Panc1 (cell line): ENCODE measurements around the gene BAIAP2L2. TPM values are rescaled to one million over a fixed set of nuclear protein-coding genes. Genes with fewer than 3 reads are reported as not detected.

Source experiments
- ATAC-seq: fragments of 200-7000 bp; cut with Tn5 transposase; 2 replicates; pipeline ENCODE4 v1.9.1; 2020; ENCODE audit warnings: mild to moderate bottlenecking, moderate library complexity
- BruUV-seq: library from RNA; stranded (reverse); fragments of 400-500 nt; replicated peaks from 2 replicates; lab custom pipeline; 2021; lab: Mats Ljungman, UMichigan
- CTCF ChIA-PET: fragments of 300-600 bp; sonication (Branson Sonifier 250); formaldehyde crosslinking; loops from one replicate; lab custom pipeline; 2022; ENCODE audit warnings: antibody characterized with exemption; lab: Charles Lee
- POLR2A ChIA-PET: fragments of 300-600 bp; sonication (Branson Sonifier 250); formaldehyde crosslinking; loops from one replicate; lab custom pipeline; 2022; ENCODE audit warnings: antibody characterized with exemption; lab: Charles Lee
- DNase-seq: peaks from one replicate; pipeline ENCODE4 v3.0.0-alpha.2; 2010; ENCODE audit warnings: low read depth, low spot score
- H3K27ac ChIP-seq: 2 replicates; pipeline ENCODE4 v1.5.1; 2011; ENCODE audit warnings: mild to moderate bottlenecking, low read length, inconsistent platforms
- H3K27me3 ChIP-seq: fragments of 200-500 bp; sonication (Bioruptor generic); 2 replicates; pipeline ENCODE4 v1.6.0; 2014; ENCODE audit warnings: low read length, inconsistent platforms; ENCODE audit not compliant: control insufficient read depth, insufficient read depth
- H3K36me3 ChIP-seq: fragments of 200-500 bp; sonication (Bioruptor generic); 2 replicates; pipeline ENCODE4 v1.5.1; 2014; ENCODE audit warnings: inconsistent platforms, mild to moderate bottlenecking, low read length, moderate library complexity; ENCODE audit not compliant: control insufficient read depth, insufficient read depth
- H3K4me1 ChIP-seq: 2 replicates; pipeline ENCODE4 v1.5.1; 2011; ENCODE audit warnings: inconsistent platforms, mild to moderate bottlenecking, low read length, moderate library complexity; ENCODE audit not compliant: control insufficient read depth, insufficient read depth
- H3K4me3 ChIP-seq, 2 experiments: 2 replicates each; pipeline ENCODE4 v1.5.1; 2011 to 2012; ENCODE audit warnings: low read depth in 2 of 2, low read length in 2 of 2, mild to moderate bottlenecking in 2 of 2, inconsistent platforms in 1 of 2, moderate library complexity in 1 of 2
- H3K9me3 ChIP-seq: fragments of 200-500 bp; sonication (Bioruptor generic); 2 replicates; pipeline ENCODE4 v1.5.1; 2014; ENCODE audit warnings: low read depth, mild to moderate bottlenecking, inconsistent platforms, low read length, moderate library complexity; ENCODE audit not compliant: control insufficient read depth, insufficient read depth
- POLR2AphosphoS5 ChIP-seq: IDR thresholded peaks from 2 replicates; pipeline ENCODE4 v1.6.1; 2012; ENCODE audit warnings: mild to moderate bottlenecking, low read depth, low read length, moderate library complexity
- SIN3A ChIP-seq: IDR thresholded peaks from 2 replicates; pipeline ENCODE4 v1.6.1; 2012; ENCODE audit warnings: low read depth, mild to moderate bottlenecking, low read length, moderate library complexity, borderline replicate concordance; ENCODE audit not compliant: insufficient read depth
- TCF7L2 ChIP-seq: IDR thresholded peaks from 2 replicates; pipeline ENCODE4 v1.6.1; 2011; ENCODE audit warnings: mild to moderate bottlenecking, low read depth, low read length, inconsistent platforms
- in situ Hi-C: cut with HindIII; loops from 2 replicates; pipeline ENCODE4 v1.10.0; 2016; ENCODE audit warnings: low sequenced_read_pairs, low pct_unique_long_range_greater_than_20kb
- intact Hi-C: fragments of 100-400 bp; cut with micrococcal nuclease; formaldehyde crosslinking; loops from one replicate; pipeline ENCODE4 v1.10.0; 2022; ENCODE audit not compliant: unreplicated experiment
- total RNA-seq: library from RNA; stranded (reverse); gene quantifications from one replicate; pipeline ENCODE4 v1.2.1, GENCODE V29; 2021; ENCODE audit not compliant: unreplicated experiment
- TF ChIP-seq, protein P1 (sequence below): fragments of 450-650 bp; IDR thresholded peaks from 2 replicates; pipeline ENCODE4 v1.5.1; 2017; ENCODE audit warnings: mild to moderate bottlenecking
- TF ChIP-seq, protein P2 (sequence below), 2 experiments: IDR thresholded peaks; 2 replicates each; pipeline ENCODE4 v1.6.1; 2011 to 2012; ENCODE audit warnings: low read depth in 2 of 2, control low read depth in 1 of 2, low read length in 1 of 2, mild to moderate bottlenecking in 1 of 2, moderate library complexity in 1 of 2; ENCODE audit not compliant: insufficient read depth in 1 of 2

BAIAP2L2 gene
- total RNA-seq, 1 experiment from 2014 or later: 0.18 TPM

DNA sequence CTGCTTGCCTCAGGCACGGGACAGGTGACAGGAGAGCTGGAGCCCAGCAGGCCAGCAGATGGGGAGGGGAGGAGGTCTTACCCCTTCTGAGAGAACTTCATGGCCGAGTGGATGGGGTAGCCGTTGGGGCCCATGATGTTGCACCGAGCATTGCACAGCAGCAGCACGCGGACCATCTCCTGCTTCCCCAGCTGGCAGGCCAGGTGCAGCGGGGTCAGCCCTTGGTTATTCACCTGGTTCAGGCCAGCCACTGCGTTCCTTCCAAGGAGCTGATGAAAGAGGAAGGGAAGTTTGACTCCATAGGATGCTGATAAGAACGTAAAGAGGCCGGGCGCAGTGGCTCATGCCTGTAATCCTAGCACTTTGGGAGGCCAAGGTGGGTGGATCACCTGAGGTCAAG is 29.4 kb upstream of the BAIAP2L2 start:
- Histone ChIP-seq H3K4me3 (no peak overlapping the region), H3K9me3 (no peaks in the 10 kb centered on the region), H3K4me1 (no peaks in the 10 kb centered on the region), H3K27ac (no peak overlapping the region), H3K27me3 (no peaks in the 10 kb centered on the region), H3K36me3 (no peaks in the 10 kb centered on the region)
- DNase-seq (no peak), ATAC-seq (no peak)
- ChIA-PET POLR2A (interaction anchor here (0.7 kb wide), 1 partner anchor 479 kb away, joined by 5 read pairs; no protein-coding TSS in a partner anchor), CTCF (no interaction called here)
- in situ Hi-C loops: no loop called here
- intact Hi-C loops: no loop called here
- BruUV-seq: no TSS peak
- TF ChIP-seq, protein P1, sequence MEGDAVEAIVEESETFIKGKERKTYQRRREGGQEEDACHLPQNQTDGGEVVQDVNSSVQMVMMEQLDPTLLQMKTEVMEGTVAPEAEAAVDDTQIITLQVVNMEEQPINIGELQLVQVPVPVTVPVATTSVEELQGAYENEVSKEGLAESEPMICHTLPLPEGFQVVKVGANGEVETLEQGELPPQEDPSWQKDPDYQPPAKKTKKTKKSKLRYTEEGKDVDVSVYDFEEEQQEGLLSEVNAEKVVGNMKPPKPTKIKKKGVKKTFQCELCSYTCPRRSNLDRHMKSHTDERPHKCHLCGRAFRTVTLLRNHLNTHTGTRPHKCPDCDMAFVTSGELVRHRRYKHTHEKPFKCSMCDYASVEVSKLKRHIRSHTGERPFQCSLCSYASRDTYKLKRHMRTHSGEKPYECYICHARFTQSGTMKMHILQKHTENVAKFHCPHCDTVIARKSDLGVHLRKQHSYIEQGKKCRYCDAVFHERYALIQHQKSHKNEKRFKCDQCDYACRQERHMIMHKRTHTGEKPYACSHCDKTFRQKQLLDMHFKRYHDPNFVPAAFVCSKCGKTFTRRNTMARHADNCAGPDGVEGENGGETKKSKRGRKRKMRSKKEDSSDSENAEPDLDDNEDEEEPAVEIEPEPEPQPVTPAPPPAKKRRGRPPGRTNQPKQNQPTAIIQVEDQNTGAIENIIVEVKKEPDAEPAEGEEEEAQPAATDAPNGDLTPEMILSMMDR: no peak
- no peak for TF ChIP-seq POLR2AphosphoS5
- TF ChIP-seq, protein P2, sequence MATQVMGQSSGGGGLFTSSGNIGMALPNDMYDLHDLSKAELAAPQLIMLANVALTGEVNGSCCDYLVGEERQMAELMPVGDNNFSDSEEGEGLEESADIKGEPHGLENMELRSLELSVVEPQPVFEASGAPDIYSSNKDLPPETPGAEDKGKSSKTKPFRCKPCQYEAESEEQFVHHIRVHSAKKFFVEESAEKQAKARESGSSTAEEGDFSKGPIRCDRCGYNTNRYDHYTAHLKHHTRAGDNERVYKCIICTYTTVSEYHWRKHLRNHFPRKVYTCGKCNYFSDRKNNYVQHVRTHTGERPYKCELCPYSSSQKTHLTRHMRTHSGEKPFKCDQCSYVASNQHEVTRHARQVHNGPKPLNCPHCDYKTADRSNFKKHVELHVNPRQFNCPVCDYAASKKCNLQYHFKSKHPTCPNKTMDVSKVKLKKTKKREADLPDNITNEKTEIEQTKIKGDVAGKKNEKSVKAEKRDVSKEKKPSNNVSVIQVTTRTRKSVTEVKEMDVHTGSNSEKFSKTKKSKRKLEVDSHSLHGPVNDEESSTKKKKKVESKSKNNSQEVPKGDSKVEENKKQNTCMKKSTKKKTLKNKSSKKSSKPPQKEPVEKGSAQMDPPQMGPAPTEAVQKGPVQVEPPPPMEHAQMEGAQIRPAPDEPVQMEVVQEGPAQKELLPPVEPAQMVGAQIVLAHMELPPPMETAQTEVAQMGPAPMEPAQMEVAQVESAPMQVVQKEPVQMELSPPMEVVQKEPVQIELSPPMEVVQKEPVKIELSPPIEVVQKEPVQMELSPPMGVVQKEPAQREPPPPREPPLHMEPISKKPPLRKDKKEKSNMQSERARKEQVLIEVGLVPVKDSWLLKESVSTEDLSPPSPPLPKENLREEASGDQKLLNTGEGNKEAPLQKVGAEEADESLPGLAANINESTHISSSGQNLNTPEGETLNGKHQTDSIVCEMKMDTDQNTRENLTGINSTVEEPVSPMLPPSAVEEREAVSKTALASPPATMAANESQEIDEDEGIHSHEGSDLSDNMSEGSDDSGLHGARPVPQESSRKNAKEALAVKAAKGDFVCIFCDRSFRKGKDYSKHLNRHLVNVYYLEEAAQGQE (IDR thresholded peaks at IDR 0.05; ENCODE audit: insufficient read depth in 1 of 2, low read depth in 2 of 2, low read length in 1 of 2): no peak
- no peak for TF ChIP-seq SIN3A
- no peak for TF ChIP-seq TCF7L2

DNA sequence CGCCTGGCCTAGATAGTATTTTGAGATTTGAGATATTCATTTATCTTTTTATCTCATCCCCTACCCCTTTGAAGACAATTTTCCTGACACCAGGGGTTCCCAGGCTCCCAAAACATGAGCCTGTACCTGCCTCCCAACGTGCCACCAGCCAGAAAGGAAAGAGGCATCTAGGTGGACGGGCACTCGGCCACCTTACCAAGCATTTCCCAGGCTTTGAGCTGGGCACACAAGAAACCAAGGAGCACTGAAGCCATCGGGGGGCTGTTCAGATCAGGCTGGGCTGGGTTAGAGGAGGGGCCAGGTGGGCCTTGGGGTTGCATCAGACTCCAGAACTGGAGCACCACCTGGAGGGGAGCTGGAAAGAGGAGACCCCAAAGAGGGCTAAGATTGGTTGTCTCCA is 28.5 kb upstream of the BAIAP2L2 start:
- no peak for ATAC-seq

More for the DNA sequence above, 28.5 kb upstream of the BAIAP2L2 start:
- Histone ChIP-seq H3K9me3 (no peaks in the 10 kb centered on the region), H3K27me3 (no peaks in the 10 kb centered on the region), H3K27ac (no peak overlapping the region), H3K4me3 (no peak overlapping the region), H3K4me1 (no peaks in the 10 kb centered on the region), H3K36me3 (no peaks in the 10 kb centered on the region)
- no TSS peak for BruUV-seq
- no peak for DNase-seq
- no peak for TF ChIP-seq POLR2AphosphoS5
- TF ChIP-seq, protein P1: no peak
- no peak for TF ChIP-seq TCF7L2
- no peak for TF ChIP-seq SIN3A
- TF ChIP-seq, protein P2 (IDR thresholded peaks at IDR 0.05; ENCODE audit: insufficient read depth in 1 of 2, low read depth in 2 of 2, low read length in 1 of 2): no peak
- in situ Hi-C loops (no loop called here), intact Hi-C loops (no loop called here)
- ChIA-PET CTCF (no interaction called here), POLR2A (no interaction called here)
